COLO668 (cell line): ENCODE results near the gene VARS1.
A peak's percentile ranks its signal among the peaks of the same experiment; 100 is the strongest.
"Not testable (repeated sequence)": the region's sequence is repeated elsewhere in the genome, so short reads cannot be mapped to it uniquely, and the experiment has no call there.

ENCODE experiments used
- DNase-seq: peaks from one replicate; lab custom pipeline; 2025; ENCODE audit not compliant: unreplicated experiment; lab: John Stamatoyannopoulos, UW

The VARS1 gene

DNA sequence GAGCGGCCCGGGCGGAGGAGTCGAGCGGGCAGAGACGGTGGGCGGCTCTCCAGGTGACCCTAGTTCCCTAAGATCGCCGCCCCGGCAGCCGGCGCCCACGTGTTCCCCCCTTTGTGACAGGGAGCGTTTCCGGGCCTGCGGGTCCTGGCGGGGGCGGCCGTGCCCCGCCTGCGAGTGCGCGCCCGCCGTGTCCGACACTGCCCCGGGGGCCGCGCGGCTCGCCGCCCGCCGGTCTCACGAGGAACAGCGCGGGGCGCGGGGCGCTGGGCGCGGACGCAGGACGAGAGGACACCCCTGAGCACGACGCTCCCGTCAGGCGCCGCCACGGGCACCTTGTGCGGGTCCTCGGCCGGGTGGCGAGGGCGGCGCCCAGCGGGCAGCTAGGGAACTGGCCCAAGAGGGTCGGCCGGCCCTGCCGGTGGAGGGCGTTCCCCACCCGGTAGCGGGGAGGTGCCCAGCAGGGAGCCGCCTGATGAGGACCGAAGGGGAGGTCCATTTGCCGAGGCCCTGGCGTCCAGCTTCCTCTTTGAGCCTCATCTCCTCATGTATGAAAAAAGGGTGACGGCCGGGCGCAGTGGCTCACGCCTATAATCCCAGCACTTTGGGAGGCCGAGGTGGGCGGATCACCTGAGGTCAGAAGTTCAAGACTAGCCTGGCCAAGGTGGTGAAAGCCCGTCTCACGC lies at the start of gene VARS1:
Gene VARS1, minus strand, starts transcription at position 137 of the 683 bp plus-strand sequence. CDS start 535 bp downstream, outside the sequence.
- DNase-seq, result peak; percentile 89

DNA sequence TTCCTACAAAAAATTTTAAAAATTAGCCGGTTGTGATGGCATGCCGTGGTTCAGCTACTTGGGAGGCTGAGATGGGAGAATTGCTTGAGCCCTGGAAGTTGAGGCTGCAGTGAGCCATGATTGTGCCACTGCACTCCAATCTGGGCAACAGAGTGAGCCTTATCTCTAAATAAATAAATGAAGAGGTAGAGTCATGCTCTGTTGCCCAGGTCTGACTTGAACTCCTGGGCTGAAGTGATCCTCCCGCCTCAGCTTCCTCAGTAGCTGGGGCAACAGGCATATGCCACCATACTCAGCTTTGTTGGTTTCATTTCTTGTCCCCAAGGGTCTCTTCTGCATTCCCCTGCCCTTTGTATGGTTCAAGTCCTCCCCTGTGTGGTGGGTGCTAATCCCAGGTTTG lies 49.0 kb upstream of the VARS1 start:
- DNase-seq, result no peak

DNA sequence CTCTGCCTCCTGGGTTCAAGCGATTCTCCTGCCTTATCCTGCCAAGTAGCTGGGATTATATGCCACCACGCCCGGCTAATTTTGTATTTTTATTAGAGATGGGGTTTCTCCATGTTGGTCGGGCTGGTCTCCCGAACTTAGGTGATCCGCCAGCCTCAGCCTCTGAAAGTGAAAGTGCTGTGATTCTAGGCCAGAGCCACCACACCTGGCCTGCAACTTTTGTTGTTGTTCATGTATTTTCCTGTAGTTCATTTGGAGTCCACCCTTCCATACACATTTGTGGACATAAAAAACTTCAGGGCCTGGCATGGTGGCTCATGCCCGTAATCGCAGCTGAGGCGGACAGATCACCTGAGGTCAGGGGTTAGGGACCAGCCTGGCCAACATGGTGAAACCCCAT lies 46.5 kb upstream of the VARS1 start:
- no peak for DNase-seq

GRCh38 chr6:31839779-31840126 lies 44.2 kb upstream of the VARS1 start:
- not testable (repeated sequence) for DNase-seq

DNA sequence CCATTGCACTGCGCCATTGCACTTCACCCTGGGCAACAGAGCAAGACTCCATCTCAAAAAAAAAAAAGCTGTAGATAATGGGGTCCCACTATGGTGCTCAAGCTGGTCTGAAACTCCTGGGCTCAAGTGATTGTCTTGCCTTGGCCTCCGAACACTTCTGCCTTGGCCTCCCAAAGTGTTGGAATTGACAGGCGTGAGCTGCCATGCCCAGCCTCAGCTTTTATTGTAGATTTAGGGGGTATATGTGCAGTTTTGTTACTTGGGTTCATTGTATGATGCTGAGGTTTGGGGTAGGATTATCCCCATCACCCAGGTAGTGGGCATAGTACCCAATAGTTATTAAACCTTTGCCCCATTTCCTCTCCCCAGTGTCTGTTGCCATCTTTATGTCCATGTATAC lies 43.4 kb upstream of the VARS1 start:
- no peak for DNase-seq

GRCh38 chr6:31838114-31838553 lies 42.6 kb upstream of the VARS1 start:
- DNase-seq, result not testable (repeated sequence)

DNA sequence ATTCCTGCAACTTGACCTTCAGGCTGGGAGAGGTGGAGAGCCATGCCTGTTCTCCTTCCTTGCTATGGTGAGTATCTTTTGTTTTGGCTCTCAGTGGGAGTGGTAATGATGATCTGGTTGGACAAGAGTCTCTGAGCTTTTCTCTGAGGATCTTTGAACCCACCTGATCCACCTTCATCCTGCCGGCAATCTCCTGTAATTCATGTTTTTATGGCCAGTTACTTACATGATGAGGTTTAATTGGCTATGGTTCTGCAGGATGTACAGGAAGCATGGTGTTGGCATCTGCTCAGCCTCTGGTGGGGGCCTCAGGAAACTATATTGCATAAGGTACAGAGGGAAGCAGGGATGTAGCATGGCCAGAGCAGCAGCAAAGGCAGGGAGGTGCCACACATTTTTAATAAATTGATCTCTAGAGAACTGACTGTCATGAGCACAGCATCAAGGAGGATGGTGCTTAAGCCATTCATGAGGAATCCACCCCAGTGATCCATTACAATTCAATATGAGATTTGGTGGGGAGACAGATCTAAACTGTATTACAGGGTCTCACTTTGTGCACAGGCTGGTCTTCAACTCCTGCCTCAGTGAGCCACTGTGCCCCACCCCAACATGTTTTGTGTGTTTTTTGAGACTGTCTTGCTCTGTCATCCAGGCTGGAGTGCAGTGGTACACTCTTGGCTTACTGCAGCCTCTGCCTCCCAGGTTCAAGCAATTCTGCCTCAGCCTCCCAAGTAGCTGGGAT lies 42.0 kb upstream of the VARS1 start:
- no peak for DNase-seq

GRCh38 chr6:31836474-31837368 lies 41.2 kb upstream of the VARS1 start:
- DNase-seq, result no peak

DNA sequence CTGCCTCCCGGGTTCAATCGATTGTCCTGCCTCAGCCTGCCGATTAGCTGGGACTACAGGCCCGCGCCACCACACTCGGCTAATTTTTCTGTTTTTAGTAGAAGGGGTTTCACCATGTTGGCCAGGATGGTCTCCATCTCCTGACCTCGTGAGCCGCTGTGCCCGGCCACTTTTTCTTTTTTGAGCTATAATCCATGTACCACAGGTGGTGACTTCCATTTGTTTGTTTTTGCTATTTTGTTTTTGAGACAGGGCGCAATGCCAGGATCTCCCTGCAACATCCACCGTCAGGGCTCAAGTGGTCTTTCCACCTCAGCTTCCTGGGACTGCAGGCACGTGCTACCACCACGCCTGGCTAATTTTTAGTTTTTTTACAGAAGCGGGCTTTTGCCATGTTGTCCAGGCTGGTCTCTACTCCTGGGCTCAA lies 40.5 kb upstream of the VARS1 start:
- no peak for DNase-seq

DNA sequence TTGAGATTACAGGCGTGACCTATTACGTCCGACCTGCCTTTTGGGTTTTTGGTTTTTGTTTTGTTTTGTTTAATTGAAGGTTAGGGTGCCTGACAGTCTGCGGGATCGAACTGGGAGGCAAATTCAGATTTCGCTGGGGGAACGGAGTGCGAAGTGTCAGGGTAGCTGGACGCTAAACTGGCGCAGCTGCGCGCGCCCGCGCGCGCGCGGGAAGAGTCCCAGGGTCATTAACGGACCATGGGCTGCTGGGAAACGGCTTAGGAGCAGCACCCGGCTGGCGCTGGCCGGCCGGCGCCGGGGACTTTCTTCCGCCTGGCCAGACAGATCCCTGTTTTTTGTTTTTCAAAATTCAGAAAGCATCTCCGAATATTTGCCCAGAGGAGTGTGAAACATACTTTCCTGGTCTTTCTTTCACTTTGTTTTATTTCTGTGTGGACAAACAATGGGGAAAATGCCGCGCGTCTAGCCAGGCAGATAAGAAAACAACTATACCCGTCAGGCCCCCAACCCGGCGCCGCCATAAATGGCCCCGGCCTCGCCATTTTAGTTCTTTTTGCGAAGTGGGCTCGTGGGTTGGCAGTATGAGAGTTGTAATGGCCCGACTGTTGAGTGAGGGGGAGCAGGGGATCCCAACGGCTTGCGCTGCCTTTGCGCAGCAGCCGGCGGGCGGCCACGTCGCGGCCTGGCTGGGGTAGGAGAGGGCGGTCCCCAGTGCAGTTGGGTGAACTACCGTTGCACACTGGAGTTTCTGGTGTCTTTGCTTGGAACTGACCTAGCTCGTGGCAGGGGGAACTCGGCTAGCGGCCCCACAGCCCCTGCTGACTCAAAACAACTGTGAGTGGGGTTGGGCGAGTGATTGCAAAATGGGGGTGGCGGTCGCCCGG lies 39.1 kb upstream of the VARS1 start:
- peak; percentile 91 for DNase-seq

DNA sequence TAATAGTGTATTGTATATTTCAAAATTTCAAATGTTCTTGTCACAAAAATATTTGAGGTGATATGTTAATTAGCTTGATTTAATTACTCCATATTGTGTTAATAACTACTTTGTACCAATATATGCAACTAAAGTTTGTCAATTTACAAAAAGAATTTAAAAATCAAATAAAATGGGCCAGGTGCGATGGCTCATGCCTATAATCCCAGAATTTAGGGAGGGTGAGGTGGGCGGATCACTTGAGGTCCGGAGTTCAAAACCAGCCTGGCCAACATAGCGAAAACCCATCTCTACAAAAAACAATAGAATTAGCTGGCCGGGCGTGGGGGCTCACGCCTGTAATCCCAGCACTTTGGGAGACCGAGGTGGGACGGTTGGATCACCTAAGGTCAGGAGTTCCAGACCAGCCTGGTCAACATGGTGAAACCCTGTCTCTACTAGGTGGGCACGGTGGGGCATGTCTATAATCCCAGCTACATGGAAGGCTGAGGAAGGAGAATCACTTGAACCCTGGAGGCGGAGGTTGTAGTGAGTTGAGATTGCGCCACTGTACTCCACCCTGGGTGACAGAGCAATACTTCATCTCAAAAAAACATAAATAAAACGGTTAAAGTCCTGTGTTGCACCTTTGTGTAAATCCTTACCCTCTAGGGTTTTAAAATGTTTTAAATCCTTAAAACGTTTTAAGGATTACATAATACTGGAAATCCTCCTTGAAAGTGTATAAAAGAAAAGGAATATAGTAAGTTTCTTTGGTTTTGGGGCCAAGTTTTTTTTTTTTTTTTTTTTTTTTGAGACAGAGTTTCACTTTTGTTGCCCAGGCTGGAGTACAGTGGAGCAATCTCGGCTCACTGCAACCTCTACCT lies 36.0 kb upstream of the VARS1 start:
- DNase-seq, result no peak

GRCh38 chr6:31830886-31831335 lies 35.4 kb upstream of the VARS1 start:
- no peak for DNase-seq

GRCh38 chr6:31829633-31830283 lies 34.2 kb upstream of the VARS1 start:
- DNase-seq, result no peak

DNA sequence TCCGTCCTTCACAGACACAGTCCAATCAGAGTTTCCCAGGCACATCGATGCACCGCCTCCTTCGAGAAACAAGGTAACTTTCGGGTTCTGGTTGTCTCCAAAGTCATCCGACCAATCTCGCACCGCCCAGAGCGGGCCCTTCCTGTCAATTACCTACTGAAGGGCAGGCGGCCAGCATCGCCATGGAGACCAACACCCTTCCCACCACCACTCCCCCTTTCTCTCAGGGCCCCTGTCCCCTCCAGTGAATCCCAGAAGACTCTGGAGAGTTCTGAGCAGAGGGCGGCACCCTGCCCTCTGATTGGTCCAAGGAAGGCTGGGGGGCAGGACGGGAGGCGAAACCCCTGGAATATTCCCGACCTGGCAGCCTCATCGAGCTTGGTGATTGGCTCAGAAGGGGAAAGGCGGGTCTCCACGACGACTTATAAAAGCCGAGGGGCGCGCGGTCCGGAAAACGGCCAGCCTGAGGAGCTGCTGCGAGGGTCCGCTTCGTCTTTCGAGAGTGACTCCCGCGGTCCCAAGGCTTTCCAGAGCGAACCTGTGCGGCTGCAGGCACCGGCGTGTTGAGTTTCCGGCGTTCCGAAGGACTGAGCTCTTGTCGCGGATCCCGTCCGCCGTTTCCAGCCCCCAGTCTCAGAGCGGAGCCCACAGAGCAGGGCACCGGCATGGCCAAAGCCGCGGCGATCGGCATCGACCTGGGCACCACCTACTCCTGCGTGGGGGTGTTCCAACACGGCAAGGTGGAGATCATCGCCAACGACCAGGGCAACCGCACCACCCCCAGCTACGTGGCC lies 31.9 kb upstream of the VARS1 start, which contains the start of gene HSPA1B:
Gene HSPA1B, plus strand, starts transcription at position 453 of the 794 bp plus-strand sequence. Its CDS starts 213 bp downstream, at position 666.
- DNase-seq, result peak; percentile 90

DNA sequence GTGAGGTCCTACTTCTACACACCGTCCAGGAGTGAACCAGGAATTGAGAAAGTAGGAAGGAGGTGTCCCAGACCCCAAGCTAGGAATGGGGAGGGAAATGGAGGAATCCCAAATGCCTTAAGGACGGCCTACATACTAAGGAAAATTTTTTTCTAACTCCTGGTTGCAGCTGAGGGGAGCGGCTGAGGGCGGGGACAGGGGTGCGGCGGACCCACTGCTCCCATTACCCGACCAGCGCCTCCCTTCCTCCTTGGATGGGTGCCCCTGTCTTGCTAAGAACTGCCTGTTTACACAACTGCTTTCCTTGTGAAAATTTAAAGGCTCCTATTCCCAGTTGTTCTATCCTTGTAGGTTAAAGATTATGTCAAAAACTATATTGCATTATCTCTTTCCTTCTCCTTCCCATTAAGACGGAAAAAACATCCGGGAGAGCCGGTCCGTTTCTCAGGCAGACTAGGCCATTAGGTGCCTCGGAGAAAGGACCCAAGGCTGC lies 31.3 kb upstream of the VARS1 start:
- no peak for DNase-seq

- DNase-seq, result no peak
Measured at GRCh38 chr6:31825553-31825952, 30.0 kb upstream of the VARS1 start.

GRCh38 chr6:31823592-31824196 lies 28.1 kb upstream of the VARS1 start:
- DNase-seq, result not testable (repeated sequence)
